CD4-positive, alpha-beta T cell (primary cell): ENCODE data around the gene ZCCHC4. TPM values are rescaled to one million over a fixed set of nuclear protein-coding genes. Genes with fewer than 3 reads are reported as not detected.

ENCODE experiments used
- ATAC-seq: fragments of 200-7000 bp; cut with Tn5 transposase; one replicate; pipeline ENCODE4 v1.10.0; 2022; ENCODE audit warnings: mild to moderate bottlenecking; ENCODE audit not compliant: poor library complexity
- CTCF ChIA-PET: fragments of 350-600 bp; sonication (Branson Sonifier 250); formaldehyde crosslinking; loops from one replicate; lab custom pipeline; 2021; ENCODE audit warnings: antibody characterized with exemption, inconsistent platforms; lab: Charles Lee
- POLR2A ChIA-PET: fragments of 350-600 bp; sonication (Branson Sonifier 250); formaldehyde crosslinking; loops from one replicate; lab custom pipeline; 2021; ENCODE audit warnings: antibody characterized with exemption, inconsistent platforms; lab: Charles Lee
- DNase-seq, 14 experiments: peaks; one replicate each; pipeline ENCODE4 v3.0.0-alpha.2; 2013 to 2020; ENCODE audit warnings: mixed read lengths in 2 of 14
- H3K27ac ChIP-seq, 2 donors: one replicate each; pipeline versions ENCODE4 v1.5.1 to v1.7.0; 2013; ENCODE audit warnings: low read length in 2 of 2, low read depth in 1 of 2, mild to moderate bottlenecking in 1 of 2
- H3K27me3 ChIP-seq, 2 experiments: 1 replicate in 1 of 2; 2 replicates in 1 of 2; pipeline versions ENCODE4 v1.6.1 to v1.7.0; 2013; ENCODE audit warnings: low read length in 2 of 2, control low read depth in 1 of 2, mild to moderate bottlenecking in 1 of 2, moderate library complexity in 1 of 2; ENCODE audit not compliant: insufficient read depth in 2 of 2, control insufficient read depth in 1 of 2
- H3K36me3 ChIP-seq: one replicate; pipeline ENCODE4 v1.6.1; 2013; ENCODE audit warnings: low read length, control low read depth; ENCODE audit not compliant: insufficient read depth
- H3K4me1 ChIP-seq: one replicate; pipeline ENCODE4 v1.6.1; 2013; ENCODE audit warnings: low read length, control low read depth; ENCODE audit not compliant: insufficient read depth
- H3K4me3 ChIP-seq: one replicate; pipeline ENCODE4 v1.5.1; 2013; ENCODE audit warnings: mild to moderate bottlenecking, low read length, moderate library complexity
- H3K9me3 ChIP-seq, 2 experiments: 1 replicate in 1 of 2; 2 replicates in 1 of 2; pipeline versions ENCODE4 v1.6.1 to v1.7.0; 2013; ENCODE audit warnings: low read length in 2 of 2, mild to moderate bottlenecking in 2 of 2, control low read depth in 1 of 2, moderate library complexity in 1 of 2; ENCODE audit not compliant: control insufficient read depth in 1 of 2, insufficient read depth in 1 of 2
- H3K27ac Mint-ChIP-seq: one replicate; pipeline ENCODE4 v1.8.0; 2020; ENCODE audit warnings: mixed read lengths
- H3K27me3 Mint-ChIP-seq: one replicate; pipeline ENCODE4 v1.8.0; 2021; ENCODE audit warnings: mixed read lengths
- H3K36me3 Mint-ChIP-seq: one replicate; pipeline ENCODE4 v1.8.0; 2021; ENCODE audit warnings: low read depth, mixed read lengths
- H3K4me1 Mint-ChIP-seq: one replicate; pipeline ENCODE4 v1.8.0; 2021; ENCODE audit warnings: low read depth, mixed read lengths
- H3K4me3 Mint-ChIP-seq: one replicate; pipeline ENCODE4 v1.8.0; 2020; ENCODE audit warnings: mild to moderate bottlenecking, mixed read lengths
- H3K9me3 Mint-ChIP-seq: one replicate; pipeline ENCODE4 v1.8.0; 2020; ENCODE audit warnings: mixed read lengths
- CTCF ChIP-seq: fragments of 200-600 bp; IDR thresholded peaks from one replicate; pipeline ENCODE4 v1.8.0; 2022; ENCODE audit warnings: antibody characterized with exemption, mild to moderate bottlenecking
- intact Hi-C, 2 experiments: fragments of 100-400 bp; cut with DNase I in 1 of 2; cut with micrococcal nuclease in 1 of 2; formaldehyde crosslinking; loops; one replicate each; pipeline versions ENCODE4 v1.15.1 to v1.9.0; 2023 to 2025; cut with DNase I, micrococcal nuclease
- total RNA-seq, 174 experiments: library from RNA in 2 of 174; stranded (reverse) in 2 of 174; gene quantifications; one replicate each; pipeline ENCODE4 v1.2.3 and lab custom pipeline; 2021 to 2026

The ZCCHC4 gene
- total RNA-seq, 2 experiments from 2014 or later, result 6.4 to 6.7 TPM

- ATAC-seq (peak; percentile 39), DNase-seq (peak in 2 of 14 experiments; percentile 22 to 42)
- H3K4me1 Mint-ChIP-seq, result peaks cover 14% of the 10 kb centered on the region
- H3K9me3 Mint-ChIP-seq, result no peaks in the 10 kb centered on the region
- Histone ChIP-seq H3K4me1 (peaks cover 12% of the 10 kb centered on the region), H3K27ac (peak overlapping the region in 1 of 2 donors; percentile 43), H3K9me3 (no peaks in the 10 kb centered on the region), H3K27me3 (no peaks in the 10 kb centered on the region), H3K36me3 (peaks cover 22% of the 10 kb centered on the region), H3K4me3 (peak overlapping the region; percentile 44)
- H3K27ac Mint-ChIP-seq, result peak overlapping the region; percentile 88
- intact Hi-C loops, result no loop called here
- CTCF ChIA-PET, result interaction anchor here (0.9 to 2.3 kb wide), 4 partner anchors 13 to 186 kb away, joined by 3 to 14 read pairs (median 3); partner anchors contain the start of gene ZCCHC4
- peak overlapping the region; percentile 89 for H3K4me3 Mint-ChIP-seq
- TF ChIP-seq CTCF, result no peak
- no peaks in the 10 kb centered on the region for H3K27me3 Mint-ChIP-seq
- POLR2A ChIA-PET, result interaction anchor here (0.7 to 1.4 kb wide), 3 partner anchors 16 to 46 kb away, joined by 3 to 8 read pairs (median 4); partner anchors contain the start of genes ANAPC4 and ZCCHC4
- H3K36me3 Mint-ChIP-seq, result peaks cover 25% of the 10 kb centered on the region
These were observed 18.6 kb downstream of the ZCCHC4 start for GRCh38 chr4:25330905-25331808.

GRCh38 chr4:25343671-25344070 lies 31.1 kb downstream of the ZCCHC4 start:
- peaks cover 10% of the 10 kb centered on the region for H3K36me3 ChIP-seq
- H3K4me1 ChIP-seq, result no peaks in the 10 kb centered on the region
- POLR2A ChIA-PET, result no interaction called here
- H3K27me3 ChIP-seq, result no peaks in the 10 kb centered on the region
- no peak for DNase-seq
- intact Hi-C loops, result no loop called here
- H3K36me3 Mint-ChIP-seq, result peaks cover 52% of the 10 kb centered on the region
- no peak for ATAC-seq
- H3K27me3 Mint-ChIP-seq, result no peaks in the 10 kb centered on the region
- CTCF ChIA-PET, result no interaction called here
- H3K4me1 Mint-ChIP-seq, result no peaks in the 10 kb centered on the region
- H3K9me3 Mint-ChIP-seq, result no peaks in the 10 kb centered on the region
- H3K4me3 ChIP-seq, result no peak overlapping the region
- no peak for TF ChIP-seq CTCF
- H3K27ac Mint-ChIP-seq, result no peak overlapping the region
- no peak overlapping the region for H3K4me3 Mint-ChIP-seq
- no peaks in the 10 kb centered on the region for H3K9me3 ChIP-seq
- H3K27ac ChIP-seq, result no peak overlapping the region

GRCh38 chr4:25345744-25346143 lies 33.2 kb downstream of the ZCCHC4 start:
- H3K4me3 Mint-ChIP-seq, result no peak overlapping the region
- Histone ChIP-seq H3K4me1 (no peaks in the 10 kb centered on the region), H3K4me3 (no peak overlapping the region), H3K9me3 (no peaks in the 10 kb centered on the region), H3K27me3 (no peaks in the 10 kb centered on the region), H3K27ac (no peak overlapping the region), H3K36me3 (peaks cover 10% of the 10 kb centered on the region)
- H3K27me3 Mint-ChIP-seq, result no peaks in the 10 kb centered on the region
- H3K27ac Mint-ChIP-seq, result no peak overlapping the region
- ChIA-PET CTCF (interaction anchor here (0.7 to 2.1 kb wide), 2 partner anchors 33 to 277 kb away, joined by 3 to 6 read pairs; partner anchors contain the start of gene ZCCHC4), POLR2A (no interaction called here)
- H3K4me1 Mint-ChIP-seq, result no peaks in the 10 kb centered on the region
- peaks cover 52% of the 10 kb centered on the region for H3K36me3 Mint-ChIP-seq
- no peak for TF ChIP-seq CTCF
- no peak for ATAC-seq
- intact Hi-C loops, result no loop called here
- DNase-seq, result no peak
- H3K9me3 Mint-ChIP-seq, result no peaks in the 10 kb centered on the region
